GM10847 (cell line): ENCODE measurements around the gene CD99.
"Not testable (repeated sequence)": the region's sequence is repeated elsewhere in the genome, so short reads cannot be mapped to it uniquely, and the experiment has no call there.

ENCODE experiments used
- POLR2A ChIP-seq: IDR thresholded peaks from 2 replicates; pipeline ENCODE4 v1.6.1; 2011; ENCODE audit not compliant: insufficient read length; ENCODE audit errors: extremely low read depth

Gene CD99

GRCh38 chrX:2723286-2723879, 32.3 kb downstream of the CD99 start:
- TF ChIP-seq POLR2A, result no peak

DNA sequence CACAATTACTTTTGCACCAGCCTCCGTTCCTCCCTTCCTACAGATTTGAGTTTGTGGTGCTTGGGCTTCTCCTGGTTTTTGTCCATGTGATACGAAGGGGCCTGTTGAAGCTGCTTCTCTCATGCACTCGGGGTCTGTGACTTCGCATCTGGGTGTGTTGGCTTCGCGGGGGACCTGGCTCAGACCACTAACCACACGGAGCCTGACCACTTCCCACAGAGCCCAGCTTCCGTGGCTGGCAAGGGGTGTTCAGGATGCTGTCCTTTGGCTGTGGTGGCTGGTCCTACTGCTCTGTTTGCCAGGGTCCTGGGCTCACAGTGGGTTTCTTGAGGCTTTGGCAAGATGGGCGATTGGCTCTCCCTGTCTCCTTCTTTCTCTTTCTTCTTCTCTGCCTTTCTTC, 41.0 kb downstream of the CD99 start:
- TF ChIP-seq POLR2A, result no peak

DNA sequence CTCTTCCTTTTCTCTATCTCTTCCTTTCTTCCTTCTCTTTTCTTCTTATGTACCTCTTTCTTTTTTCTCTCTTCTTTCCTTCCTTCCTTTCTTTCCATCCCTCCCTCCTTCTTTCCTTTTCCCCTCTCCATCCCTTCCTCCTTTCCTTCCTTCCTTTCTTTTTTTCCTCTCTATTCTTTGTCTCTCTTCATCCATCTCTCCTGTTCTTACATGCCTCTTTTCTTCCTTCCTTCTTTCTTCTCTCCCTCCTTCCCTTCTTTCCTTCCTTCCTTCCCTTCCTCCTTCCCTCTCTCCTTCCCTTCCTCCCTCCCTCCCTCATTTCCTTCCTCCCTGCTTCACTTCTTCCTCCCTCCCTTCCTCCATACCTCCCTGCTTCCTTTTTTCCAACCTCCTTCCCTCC, 41.6 kb downstream of the CD99 start:
- TF ChIP-seq POLR2A, result no peak

GRCh38 chrX:2733286-2733685, 42.2 kb downstream of the CD99 start:
- no peak for TF ChIP-seq POLR2A

- no peak for TF ChIP-seq POLR2A
Observed at GRCh38 chrX:2735270-2735669, 44.2 kb downstream of the CD99 start.

GRCh38 chrX:2740672-2741071, 49.6 kb downstream of the CD99 start:
- TF ChIP-seq POLR2A, result no peak

DNA sequence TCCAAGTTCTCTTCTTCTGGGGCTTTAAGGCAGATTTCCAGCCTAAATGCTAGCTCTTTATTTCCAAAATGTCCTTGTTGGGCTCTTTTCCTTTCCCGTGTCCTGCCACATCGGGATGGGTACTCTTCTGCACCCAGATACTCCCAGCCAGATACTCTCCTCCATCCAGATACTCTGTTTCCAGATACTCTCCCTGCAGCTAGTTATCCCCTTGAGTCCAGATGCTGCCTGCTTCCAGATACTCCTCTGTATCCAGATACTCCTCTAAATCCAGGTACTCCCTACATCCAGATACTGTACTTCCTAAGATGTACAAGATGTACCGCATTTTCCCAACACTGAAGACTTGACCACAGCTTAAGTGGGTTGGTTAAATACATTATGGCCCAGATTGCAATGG, 50.3 kb downstream of the CD99 start:
- TF ChIP-seq POLR2A, result no peak

- TF ChIP-seq POLR2A, result no peak
Observed at GRCh38 chrX:2748171-2748814, 57.2 kb downstream of the CD99 start.

DNA sequence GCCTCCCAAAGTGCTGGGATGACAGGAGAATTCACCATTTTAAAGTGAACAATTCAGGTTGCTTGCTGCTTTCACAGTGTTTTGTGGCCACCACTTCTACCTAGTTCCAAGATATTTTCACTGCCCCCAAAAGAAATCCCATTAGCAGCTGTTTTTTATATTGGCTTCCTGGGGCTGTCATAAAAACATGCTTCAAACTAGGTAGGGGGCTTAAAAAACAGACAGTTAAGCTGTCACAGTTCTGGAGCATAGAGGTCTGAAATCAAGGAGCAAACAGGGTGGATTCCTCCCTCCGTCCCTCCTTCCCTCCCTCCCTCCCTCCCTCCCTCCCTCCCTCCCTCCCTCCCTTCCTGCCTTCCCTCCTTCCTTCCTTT, 57.7 kb downstream of the CD99 start:
- TF ChIP-seq POLR2A, result no peak

GRCh38 chrX:2751291-2751690, 60.2 kb downstream of the CD99 start:
- no peak for TF ChIP-seq POLR2A

DNA sequence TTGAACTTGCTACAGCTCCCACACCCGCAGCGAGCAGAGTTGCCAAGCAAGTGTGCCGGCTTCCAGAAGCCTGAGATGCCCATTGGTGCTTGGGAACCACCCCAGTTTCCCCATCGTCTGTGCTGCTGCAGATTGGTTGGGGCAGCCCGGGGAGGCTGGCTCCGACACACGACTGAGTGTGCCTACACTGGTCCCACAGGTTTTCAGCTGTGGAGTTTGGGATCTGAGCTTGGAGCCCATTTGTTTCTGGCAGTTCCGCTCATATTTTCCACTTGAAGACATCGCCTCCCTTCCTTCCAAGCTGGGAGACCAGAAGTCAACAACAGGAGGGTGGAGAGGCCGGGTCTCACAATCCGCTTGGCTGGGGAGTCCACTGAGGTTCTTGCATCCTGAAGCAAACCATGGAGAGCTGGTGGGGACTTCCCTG, 60.8 kb downstream of the CD99 start, which contains the start of gene XG:
Gene XG (plus strand): TSS at position 167 of the 427 bp plus-strand sequence. CDS start 235 bp downstream, at position 402.
- TF ChIP-seq POLR2A, result not testable (repeated sequence)

DNA sequence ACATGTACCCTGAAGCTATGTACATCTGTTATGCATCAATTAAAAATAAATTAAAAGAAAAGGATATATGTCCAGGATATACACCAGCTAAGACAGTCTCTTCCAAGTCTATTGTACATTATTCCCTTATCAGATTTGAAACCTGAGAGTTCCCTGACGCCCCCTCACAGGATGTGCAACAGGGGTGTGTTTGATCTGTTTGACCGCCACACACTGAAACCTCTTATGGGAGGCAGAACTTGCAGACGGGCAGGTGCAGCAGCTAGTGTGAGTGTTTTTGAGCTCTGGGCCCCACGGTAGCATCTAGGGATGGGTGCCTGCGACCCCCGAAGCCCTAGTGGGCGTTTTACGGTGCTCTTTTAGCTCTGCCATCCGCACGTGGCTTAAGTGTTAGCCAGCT, 65.5 kb downstream of the CD99 start:
- no peak for TF ChIP-seq POLR2A

DNA sequence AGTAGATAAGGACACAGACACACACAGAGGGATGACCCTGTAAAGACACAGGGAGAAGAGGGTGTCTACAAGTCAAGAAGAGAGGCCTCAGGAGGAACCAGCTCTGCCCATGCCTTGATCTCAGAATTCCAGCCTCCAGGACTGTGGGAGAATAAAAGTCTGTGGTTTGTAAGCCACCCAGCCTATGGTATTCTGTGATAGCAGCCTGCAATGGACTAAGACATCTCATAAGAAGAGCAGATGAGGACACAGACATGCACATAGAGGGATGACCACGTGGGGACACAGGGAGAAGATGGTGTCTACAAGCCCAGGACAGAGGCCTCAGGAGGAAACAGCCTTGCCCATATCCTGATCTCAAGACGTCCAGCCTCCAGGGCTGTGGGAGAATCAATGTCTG, 70.2 kb downstream of the CD99 start:
- TF ChIP-seq POLR2A, result no peak

DNA sequence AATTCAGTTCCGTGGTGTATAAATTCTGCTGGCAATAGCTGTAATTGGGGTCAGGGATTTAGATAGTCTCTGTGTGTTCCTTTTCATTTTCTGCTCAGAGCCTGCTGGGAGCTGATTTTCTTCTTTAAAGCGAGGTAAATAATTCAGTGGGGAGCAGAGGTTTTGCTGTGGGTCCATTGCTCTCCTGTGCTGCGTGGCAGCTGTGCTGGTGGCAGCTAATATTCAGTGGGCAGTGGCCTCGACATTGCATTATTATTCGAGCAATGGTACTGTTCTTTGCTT, 74.4 kb downstream of the CD99 start:
- TF ChIP-seq POLR2A, result no peak

- TF ChIP-seq POLR2A, result no peak
Observed at GRCh38 chrX:2766906-2767305, 75.8 kb downstream of the CD99 start.

DNA sequence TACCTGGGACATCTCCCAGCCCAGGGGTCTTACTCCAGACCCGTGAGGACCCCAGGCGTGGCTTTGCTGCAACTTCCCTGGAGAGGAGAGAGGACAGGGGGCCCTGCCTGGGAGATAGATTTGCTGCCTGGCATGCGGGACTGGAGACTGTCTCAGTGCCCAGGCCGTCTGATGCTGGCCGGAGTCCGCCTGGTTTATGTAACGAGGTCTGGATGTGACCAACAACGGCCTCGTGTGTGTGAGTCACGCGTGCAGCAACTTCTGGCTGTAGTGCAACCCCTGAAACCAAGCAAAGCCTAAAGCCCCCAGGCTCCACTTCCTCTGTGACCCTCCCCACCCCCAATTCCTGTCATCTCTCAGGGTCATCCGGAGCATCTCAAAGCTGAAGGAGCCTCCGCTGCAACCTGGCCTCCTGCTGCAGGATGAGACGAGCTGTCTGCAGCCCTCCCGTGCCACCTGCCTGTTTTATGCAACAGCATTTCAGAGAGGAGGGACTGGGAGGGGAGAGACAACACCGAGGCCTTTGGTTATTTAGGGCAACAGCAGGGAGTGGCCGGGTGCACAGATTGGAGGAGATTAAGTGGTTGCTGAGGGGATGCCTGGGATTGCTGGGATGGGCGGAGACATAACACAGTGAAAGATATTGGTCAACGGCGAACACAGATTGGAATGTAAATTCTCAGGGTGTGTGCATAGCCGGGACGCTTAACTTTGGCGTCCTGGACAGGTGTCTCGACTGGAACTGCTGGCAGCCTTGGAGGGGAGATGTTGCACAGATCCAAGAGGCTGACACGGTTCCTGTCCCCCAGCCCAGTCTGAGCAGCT, 76.7 kb downstream of the CD99 start:
- no peak for TF ChIP-seq POLR2A

DNA sequence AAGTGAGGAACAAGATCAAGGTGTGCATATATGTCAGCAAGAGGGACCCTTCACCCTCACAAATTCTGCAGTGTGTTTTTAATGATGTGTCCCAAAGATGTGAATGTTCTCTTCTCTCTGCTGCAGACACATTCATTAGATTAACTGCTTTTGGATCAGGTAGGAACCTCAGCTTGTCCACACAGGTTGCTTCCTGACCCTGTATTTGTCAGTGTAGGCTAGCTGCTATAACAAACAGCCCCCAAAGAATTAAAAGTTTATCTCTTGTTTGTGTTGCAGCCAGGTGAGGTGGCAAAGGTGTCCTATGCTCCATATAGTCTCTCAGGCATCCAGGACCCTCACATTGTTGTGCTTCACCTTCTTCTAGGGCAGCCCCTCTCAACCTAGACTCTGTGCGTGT, 78.5 kb downstream of the CD99 start:
- TF ChIP-seq POLR2A, result no peak

- TF ChIP-seq POLR2A, result no peak
Observed at GRCh38 chrX:2774057-2774456, 83.0 kb downstream of the CD99 start.
